ENCODE measurements around the gene ARSJ.
"Not testable (repeated sequence)": the region's sequence is repeated elsewhere in the genome, so short reads cannot be mapped to it uniquely, and the experiment has no call there.

ARSJ gene

DNA sequence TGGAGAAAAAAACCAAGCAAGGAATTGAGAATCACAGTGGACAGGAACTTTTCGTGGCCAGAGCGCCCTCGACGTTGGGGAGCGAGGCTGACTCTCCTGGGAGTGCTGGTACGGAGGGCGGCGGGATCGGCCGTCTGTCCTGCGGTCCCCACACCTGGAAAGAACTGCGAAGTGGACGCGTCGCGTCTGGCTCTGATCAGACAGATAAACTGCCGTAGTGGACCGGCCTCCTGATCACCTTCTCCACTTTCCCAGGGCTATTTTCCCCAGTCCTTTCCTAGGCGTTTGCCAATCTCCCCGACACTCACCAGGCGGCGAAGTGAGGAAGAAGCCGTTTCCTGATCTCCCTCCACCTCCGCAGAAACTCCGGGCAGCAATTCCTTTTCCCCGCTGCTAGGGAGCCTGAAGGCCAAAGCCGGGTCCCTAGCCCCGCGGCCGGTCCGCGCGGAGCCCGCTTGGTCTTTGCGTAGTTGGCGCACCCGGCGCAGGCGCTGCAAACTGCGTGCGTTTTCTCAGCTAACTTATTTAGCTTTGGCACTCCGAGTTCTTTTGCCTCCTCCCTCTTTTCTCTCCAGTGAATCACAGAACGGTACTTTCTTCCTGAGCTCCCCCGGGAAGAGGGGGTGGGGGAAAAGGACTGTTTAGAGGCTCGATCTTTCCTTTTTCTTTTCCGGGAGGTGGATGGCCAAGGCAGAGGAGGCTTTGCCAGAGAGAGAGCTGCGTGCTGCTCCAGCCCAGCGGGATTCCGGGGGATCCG, at the start of gene ARSJ:
Gene ARSJ, minus strand, starts transcription at position 500 of the 757 bp plus-strand sequence. CDS start 813 bp downstream, outside the sequence.
- DNase-seq = peak; percentile 26

DNA sequence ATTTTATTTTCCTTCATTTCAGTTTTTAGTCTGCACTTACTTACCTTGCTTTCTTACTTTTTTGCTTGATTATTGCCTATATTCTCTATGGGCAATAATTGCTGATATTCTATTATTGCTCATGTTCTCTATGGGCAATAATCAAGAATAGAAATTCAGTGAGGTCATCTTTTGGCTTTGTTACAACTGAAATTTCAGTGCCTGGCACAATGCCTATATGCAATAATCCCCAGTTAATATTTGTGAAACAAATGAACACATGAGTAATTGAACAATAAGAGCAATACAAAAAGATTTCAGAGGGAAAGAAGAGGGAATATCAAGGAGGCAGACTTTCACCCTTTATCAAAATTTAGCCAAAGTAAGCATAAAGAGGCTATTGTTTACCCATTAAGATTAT, 48.6 kb upstream of the ARSJ start:
- no peak for DNase-seq

DNA sequence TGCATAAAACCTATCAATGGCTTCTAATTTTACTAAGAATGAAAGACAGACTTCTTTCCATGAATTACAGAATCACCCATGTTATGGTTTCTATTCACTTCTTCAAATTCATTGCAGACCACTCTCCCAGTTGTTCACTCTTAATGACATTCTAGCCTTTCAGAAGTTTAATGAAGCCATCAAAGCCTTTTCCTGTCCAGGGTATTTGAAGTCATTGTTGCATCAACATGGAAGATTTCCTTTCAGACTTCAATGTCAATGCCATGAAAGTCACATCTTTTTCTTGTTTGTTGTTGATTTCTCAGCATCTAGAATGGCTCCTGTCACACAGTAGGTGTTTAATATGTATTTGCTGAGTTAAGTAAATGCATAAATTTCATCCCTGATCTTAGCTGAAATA, 48.1 kb upstream of the ARSJ start:
- DNase-seq = no peak

DNA sequence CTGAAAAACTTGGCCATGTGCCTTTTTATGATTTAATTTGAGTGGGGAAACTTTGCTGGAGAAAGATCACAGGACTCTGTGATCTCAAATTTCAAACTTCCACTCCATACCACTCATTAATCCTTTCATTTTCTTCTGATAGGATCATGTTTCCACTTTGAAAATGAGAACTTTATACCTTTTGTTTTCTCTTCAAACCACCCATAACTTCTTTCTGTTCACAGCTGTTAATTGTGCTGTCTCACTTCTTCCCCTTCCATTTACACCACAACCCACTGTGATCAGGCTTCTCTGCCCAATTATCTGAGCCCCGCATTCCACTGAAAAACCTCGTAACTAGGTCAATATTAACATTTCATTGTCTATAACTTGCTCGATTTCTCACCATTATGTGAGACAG, 47.0 kb upstream of the ARSJ start:
- DNase-seq = peak; percentile 60

DNA sequence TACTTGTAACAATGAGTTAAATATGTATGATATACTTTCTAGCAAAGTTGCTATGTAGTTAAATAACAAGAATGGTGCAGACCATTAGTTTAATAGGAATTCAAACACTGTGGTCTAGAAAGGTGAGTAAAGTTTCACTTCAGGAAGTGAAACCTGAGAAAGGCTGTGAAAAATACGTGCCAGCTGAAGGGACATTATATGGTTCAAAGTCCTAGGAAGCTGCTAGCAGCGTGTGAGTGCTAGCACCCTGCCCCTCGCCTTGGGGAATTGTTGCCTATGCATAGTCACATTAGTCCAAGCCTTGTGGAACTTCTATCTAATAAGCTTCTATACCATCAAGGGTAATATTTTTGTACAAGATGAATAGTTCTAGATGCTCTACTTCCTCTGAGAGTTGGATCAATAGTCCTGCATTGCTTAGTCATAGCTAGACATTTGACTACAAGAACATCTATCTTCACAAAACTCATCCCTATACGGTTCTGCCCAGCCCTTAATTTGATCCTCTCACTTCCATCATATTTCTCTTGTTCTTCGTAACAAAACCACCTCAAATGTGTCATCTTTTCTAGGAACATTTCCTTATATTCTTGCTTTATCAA, 45.8 kb upstream of the ARSJ start:
- peak; percentile 19 for DNase-seq

DNA sequence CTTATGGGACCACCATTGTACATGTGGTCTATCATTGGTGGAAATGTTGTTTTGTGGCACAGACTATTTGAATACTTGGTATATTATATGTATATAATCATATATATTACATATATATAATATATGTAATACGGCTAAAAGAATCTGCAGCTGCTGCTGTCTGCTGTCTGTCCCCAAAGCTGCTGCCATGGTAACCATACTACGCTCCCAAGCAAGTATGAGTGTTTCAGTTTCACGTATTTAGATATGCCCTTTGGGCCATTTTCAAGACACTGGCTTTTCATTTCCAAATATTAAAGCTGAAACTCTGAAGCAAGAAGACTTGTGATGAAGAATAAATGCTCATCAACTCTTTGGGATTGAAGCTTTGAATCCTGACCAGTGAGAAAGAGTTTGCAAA, 42.0 kb upstream of the ARSJ start:
- DNase-seq = no peak

DNA sequence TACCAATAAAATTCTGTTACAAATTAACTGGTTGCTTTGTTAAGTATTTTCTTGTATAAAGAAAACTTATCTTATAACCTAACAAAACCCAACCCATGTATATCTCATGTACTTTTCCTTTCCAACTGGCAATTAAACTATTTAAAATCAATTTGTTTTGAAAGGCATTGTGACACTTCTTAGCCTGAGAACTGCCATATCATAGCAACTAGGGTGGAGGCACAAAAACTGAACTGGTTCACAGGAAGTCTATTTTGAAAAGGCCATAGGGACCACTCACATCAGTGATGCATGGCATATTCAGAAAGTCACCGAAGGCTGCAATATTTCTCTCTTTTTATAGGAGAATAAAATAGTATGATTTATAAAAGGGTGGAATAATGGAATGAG, 40.5 kb upstream of the ARSJ start:
- DNase-seq = no peak

DNA sequence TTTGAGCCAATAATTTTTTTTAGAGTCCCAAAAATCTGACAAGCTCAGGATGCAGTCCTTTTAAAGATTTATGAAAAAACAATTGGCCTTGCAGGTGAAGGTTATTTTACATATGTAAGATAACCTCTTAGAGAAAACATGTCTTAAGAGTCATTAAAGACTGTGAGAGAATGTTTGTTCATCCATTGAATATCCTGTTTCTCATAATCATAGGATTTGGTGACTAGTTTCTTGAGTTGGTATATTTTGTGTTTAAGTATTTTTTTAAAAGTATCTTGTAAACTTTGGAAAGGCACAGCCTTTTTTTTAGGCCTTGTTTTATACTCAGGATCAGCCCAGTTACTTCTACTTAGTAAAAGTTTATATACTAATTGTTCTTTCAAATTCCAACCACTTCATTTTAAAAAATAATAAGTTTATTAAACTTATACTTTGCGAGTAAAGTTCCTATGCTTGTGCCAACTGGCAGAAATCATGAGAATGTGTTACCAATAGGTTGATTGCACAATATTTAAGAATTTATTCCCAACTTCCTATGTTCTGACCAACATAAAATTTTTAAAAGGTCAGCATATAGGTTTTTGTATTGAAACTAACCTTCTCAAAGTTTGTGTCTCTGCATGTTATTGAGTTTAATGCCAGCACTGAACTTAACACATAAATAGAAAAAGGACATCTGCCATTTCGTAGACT, 40.0 kb upstream of the ARSJ start:
- DNase-seq = no peak

DNA sequence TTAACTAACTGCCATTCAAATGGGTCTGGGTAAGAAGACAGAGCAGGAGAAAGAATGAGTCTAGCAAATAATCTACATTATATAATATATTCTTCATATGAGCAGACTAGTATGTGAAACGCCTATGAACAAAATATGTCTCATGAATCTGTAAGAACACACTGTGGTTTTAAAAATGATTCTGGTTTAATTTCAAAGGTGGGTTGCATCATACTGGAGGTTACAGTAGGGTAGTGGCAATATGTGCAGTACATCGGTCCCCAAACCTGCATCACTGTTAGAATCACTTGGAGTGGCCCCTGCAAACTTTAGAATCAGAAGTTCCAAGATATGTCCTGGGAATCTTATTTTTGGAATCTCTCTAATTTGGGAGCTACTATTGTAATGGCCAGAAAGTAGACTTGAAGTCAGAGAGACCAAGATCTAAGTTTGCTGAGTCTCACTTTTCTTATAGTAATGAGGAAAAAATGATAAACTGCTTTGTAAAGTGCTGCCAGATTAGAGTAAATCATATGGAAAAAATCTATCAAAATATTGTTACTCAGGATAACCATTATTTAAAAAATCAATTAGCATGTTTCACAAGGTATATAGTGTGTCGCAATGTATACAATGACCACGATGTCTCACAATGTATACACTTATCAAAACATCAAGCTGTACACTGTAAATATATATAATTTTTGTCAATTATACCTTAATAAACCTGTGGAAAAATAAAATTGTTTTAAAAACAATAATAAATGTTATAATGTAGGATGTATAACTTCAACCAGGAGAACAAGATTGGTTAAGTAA, 37.9 kb upstream of the ARSJ start:
- no peak for DNase-seq

DNA sequence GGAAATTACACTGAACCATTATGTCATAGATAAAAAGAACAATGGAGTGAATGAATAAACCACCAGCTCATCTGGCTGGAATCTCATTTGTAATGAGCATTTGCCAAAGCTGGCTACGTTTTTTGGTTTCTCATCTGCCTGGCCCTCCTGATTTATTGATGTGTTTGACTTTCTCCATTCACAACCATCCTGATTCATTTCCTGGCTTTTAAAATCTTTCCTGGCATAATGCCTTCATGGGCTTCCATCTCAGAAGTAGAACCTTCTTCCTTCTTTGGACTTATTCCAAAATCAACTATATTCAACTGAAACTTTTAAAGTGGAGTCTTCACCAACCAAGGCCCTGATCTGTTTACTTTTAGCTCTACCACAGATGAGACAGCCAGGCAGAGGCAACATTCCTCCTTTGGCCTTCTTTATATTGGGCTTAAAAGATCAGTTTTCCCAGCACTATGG, 36.0 kb upstream of the ARSJ start:
- DNase-seq = no peak

DNA sequence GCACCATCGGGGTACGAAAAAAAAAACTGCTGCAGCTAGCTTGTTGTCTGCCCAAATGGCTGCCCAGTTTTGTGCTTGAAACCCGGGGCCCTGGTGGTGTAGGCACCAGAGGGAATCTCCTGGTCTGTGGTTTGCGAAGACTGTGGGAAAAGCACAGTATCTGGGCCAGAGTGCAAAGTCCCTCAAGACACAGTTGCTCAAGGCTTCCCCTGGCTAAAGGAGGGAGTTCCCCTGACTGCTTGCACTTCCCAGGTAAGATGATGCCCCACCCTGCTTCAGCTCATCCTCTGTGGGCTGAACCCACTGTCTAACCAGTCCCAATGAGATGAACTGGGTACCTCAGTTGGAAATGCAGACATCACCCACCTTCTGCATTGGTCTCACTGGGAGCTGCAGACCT, 33.8 kb upstream of the ARSJ start:
- DNase-seq = not testable (repeated sequence)

DNA sequence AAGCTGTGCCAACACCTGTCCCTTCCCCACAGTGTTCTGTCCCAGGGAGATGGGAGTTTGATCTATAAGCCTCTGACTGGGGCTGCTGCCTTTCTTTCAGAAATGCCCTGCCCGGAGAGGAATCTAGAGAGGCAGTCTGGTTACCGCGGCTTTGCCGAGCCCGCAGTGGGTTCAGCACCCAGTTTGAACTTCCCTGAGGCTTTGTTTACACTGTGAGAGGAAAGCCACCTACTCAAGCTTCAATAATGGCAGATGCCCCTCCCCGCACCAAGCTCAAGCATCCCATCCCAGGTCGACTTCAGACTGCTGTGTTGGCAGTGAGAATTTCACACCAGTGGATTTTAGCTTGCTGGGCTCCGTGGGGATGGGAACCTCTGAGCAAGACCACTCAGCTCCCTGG, 33.3 kb upstream of the ARSJ start:
- DNase-seq = no peak

DNA sequence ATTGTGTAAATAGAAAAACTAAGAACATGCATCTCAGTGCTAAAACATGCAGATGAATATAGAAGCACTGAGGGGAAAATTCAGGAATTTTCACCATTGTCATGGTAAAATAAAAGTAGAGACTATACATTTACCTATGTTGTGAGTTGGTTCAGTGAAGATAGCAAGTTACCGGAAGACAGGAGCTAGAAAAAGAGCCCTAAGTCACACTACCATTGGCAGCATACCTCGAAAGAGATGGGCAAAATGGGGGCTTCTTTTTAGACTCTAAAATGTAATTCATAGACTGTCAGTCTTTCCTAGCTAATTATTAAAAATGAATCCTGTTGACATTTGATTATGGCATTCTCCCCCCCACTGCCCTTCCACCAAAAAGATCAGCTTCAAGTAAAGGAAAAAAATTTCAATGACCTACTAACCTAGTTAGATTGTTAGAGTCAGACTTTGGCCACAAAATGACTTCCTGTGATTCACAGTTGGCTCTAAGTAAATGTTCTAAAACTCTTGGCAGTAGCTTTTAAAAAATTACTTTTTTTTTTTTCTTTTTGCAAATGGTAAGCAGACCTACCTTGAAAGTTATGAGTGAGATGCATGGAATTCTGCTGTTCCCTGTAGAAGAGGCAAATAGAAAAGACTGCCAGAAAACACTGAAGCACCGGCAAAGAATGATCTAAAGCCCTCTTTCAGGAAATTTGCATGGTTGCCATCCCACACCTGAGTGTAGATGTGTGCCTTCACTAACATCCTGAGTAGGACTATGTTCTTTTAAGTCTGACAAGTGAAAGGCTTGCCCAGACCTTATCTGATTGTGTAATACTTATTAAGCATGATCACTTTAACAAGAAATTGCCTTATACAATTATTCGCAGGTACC, 26.4 kb upstream of the ARSJ start:
- DNase-seq = no peak

DNA sequence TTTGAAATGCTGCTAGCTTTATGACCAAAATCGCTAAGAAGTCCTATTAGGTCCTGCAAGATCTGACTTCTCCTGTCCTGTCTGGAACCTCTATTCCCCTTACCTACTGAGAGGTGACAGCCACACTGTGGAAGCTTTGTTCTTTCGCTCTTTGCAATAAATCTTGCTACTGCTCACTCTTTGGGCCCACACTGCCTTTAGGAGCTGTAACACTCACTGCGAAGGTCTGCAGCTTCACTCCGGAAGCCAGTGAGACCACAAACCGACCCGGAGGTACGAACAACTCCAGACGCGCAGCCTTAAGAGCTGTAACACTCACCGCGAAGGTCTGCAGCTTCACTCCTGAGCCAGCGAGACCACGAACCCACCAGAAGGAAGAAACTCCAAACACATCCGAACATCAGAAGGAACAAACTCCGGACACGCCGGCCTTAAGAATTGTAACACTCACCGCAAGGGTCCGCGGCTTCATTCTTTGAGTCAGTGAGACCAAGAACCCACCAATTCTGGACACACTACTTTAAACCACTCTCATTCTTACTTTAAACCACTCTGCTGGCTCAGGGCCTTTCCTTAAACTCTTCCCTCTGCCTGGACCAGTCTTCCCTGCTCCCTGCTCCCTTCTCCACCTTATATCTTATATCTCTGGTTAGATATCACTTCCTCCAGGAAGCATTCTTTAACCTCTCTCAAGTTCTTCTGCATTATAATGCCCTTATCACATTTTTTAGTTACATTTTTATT, 25.2 kb upstream of the ARSJ start:
- not testable (repeated sequence) for DNase-seq

DNA sequence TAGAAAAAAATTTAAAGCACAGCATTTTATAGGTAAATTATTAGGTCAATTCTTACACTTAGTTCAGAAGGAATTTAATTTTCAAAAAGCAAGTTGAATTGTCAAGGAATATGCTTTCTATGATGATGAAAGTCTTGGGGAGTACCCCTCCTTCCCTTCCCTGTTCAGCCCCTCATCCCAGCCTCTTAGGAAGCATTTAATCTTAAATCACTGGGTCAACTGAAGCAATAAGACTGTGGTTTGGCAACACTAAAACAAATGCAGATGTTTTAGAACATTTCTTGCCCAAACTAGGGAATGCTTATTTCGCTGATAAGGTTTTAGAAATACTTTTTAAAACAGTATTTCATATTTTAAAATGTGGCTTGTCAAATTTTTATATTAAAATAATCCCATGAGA, 19.1 kb upstream of the ARSJ start:
- DNase-seq = no peak

DNA sequence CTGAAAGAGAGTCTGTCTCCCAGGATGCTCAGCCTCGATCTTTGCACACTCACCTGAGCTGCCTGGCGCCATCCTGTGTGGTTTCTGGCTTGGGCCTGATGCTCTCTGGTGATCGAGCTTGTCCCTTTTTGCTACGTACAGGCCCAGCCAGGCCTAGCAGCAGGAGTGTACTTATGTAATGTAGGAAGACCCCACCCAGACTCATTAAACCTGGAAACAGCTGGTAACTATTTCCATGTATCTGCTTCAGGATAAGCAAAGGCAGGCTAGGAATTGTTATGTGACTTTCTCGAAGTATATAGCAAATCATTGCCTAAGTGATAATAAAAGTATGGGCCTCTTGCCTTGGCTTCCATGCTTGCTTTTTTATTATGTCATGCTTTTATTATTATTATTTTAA, 18.6 kb upstream of the ARSJ start:
- DNase-seq = no peak

DNA sequence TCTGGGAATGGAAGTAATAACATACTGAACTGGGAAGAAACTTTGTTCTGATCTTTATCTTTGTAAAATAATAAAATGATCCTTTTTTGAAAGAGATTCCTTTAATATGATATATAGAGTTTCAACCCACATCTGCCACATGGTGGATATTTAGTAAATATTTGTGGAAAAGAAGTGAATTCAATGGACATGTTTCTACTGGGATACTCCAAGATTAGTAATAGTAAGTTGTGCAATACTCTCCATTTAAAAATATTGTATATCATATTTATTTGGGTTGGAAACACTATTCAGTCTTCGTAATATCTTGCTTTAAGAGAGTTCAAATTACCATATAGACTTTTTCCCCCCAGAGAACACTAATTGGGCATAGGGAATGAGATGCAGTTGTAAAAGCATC, 17.8 kb upstream of the ARSJ start:
- DNase-seq = no peak

DNA sequence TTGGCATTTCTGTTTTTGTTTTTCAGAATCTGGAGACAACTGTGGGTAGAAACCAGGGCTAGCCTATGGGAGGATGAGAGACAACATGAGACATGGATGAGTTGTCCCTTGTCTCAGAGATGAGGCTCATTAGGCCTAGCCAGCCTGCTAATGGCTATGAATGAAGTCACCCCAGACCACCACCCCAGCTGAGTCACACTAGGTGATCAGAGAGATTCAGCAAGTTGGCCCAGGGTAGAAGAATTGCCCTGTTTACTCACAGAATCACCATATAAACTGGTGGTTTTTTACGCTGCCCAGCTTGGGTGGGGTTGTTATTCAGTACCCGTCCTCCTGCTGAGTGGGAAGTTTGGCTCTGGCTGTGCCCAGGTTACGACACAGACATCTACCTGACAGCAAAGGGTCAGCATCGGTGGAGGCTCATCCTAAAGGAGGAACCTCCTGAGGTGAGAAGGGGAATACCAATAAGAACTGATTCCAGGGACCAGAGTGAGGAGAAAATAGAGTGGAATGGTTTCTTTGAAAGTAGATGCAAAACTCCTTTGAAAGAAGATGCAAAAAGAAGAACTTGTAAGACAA, 17.2 kb upstream of the ARSJ start:
- DNase-seq = no peak

DNA sequence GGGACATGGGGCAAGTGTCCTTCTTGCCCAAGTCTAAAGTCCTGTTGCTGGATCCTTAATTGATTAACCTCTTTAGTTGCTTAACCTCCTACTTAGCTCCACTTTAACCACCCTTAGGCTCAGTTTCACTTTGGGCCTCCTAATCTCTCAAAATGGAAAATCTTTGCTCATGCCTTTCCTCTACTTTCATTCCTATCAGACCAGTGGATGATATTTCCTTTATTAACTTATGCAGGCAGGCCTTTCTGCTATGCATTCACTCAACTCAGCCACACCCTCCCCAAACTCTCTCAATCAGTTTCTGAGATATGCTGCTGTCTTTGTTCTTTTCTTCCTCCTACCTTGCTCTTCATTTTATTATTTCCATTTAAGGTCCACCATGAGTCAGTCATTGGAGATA, 14.4 kb upstream of the ARSJ start:
- DNase-seq = no peak

DNA sequence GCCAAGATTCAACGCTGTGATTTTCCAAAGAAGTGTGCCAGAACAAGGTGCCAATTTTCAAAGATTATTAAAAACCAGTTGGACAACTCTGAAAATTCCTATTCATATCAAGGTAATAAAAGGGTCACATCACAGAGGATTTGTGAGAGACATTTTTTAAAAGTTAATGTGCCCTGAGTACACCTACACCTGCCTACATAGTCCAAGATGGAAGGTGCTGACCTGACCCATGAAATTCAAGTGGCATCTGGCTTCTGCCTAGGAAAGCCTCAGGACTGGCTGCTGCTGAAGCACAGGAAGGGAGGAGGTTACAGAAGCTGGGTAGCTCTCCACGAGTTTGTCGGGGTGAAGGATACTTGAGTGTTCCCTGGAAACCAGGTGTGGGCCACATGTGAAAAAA, 11.4 kb upstream of the ARSJ start:
- DNase-seq = no peak

DNA sequence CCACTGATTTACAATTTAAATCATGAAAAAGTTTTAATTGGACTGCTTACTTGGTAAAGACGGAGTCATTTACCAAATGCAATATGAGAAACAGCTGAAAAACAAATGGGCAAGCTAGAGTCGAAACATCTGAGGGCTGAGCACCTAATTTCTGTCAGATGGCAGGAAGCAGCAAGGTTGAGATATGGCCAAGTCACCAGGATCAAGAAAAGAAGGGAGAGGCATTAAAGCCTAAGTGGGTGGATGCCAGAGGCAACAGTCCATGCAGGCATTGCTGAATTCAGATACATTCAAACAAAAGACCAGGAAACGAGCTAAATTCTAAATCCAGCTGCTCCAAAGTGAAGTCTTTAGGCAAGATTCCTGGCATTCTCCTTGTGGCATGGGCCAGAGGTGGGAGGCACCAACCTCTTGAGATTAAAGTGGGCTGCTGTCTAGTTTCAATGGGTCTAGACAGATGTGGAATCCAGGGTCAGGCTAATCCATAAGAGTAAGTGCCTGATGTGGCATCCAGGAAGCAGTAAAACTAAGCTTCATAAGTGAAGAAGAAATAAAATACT, 8.0 kb upstream of the ARSJ start:
- DNase-seq = no peak
